ENCODE results near the gene MEGF8. TPM values are rescaled to one million over a fixed set of nuclear protein-coding genes. Genes with fewer than 3 reads are reported as not detected.

MEGF8 gene
- total RNA-seq, 3 donors from 2014 or later (not counting 1 experiment from before 2014, with no cell fraction given) = 8.1 to 11.3 (median 10.5) TPM

- no peak overlapping the region for H3K4me3 ChIP-seq (ENCODE audit: low read length)
- Mint-ChIP-seq H3K36me3 (no peaks in the 10 kb centered on the region), H3K4me1 (peaks cover 7 to 9% of the 10 kb centered on the region in 2 donors), H3K4me3 (no peak overlapping the region), H3K27me3 (ENCODE audit: low read depth in 2 of 2) (peaks cover 16 to 34% of the 10 kb centered on the region in 2 donors), H3K27ac (no peak overlapping the region), H3K9me3 (no peaks in the 10 kb centered on the region)
- no peak for TF ChIP-seq CTCF (IDR thresholded peaks at IDR 0.05)
- ATAC-seq (no peak), DNase-seq (no peak)
- intact Hi-C loops (cut with micrococcal nuclease) = no loop called here
- no peaks in the 10 kb centered on the region for H3K9me3 ChIP-seq (ENCODE audit: control insufficient read depth, insufficient read depth, low read length)
- 86% methylated on average over 18 of the region's 20 CpGs for WGBS (ENCODE audit: insufficient coverage)
- no peak overlapping the region for H3K27ac ChIP-seq (ENCODE audit: low read length)
- H3K27me3 ChIP-seq (ENCODE audit: control insufficient read depth, insufficient read depth, low read length) = peaks cover 3% of the 10 kb centered on the region
- peaks cover 9% of the 10 kb centered on the region for H3K4me1 ChIP-seq (ENCODE audit: control insufficient read depth, insufficient read depth, low read length)
- H3K36me3 ChIP-seq (ENCODE audit: control insufficient read depth, insufficient read depth, low read length) = no peaks in the 10 kb centered on the region
Observed at GRCh38 chr19:42388851-42389489, 63.5 kb downstream of the MEGF8 start.

- TF ChIP-seq CTCF (IDR thresholded peaks at IDR 0.05) = no peak
- H3K4me3 Mint-ChIP-seq = no peak within 1 kb of the TSS
Observed at GRCh38 chr19:42389899-42390298, 64.5 kb downstream of the MEGF8 start, which contains the start of gene CNFN. Gene CNFN (minus strand): TSS chr19:42390297. CDS start chr19:42389037, 1,260 bp downstream.

GRCh38 chr19:42392165-42392564 is 66.7 kb downstream of the MEGF8 start:
- Mint-ChIP-seq H3K4me1 (peaks cover 9 to 13% of the 10 kb centered on the region in 2 donors), H3K27me3 (ENCODE audit: low read depth in 2 of 2) (peaks cover 16 to 23% of the 10 kb centered on the region in 2 donors), H3K4me3 (no peak overlapping the region), H3K36me3 (no peaks in the 10 kb centered on the region), H3K9me3 (no peaks in the 10 kb centered on the region), H3K27ac (no peak overlapping the region)
- Histone ChIP-seq H3K4me1 (ENCODE audit: control insufficient read depth, insufficient read depth, low read length) (peaks cover 8% of the 10 kb centered on the region), H3K27me3 (ENCODE audit: control insufficient read depth, insufficient read depth, low read length) (peaks cover 3% of the 10 kb centered on the region), H3K27ac (ENCODE audit: low read length) (no peak overlapping the region), H3K9me3 (ENCODE audit: control insufficient read depth, insufficient read depth, low read length) (no peaks in the 10 kb centered on the region), H3K36me3 (ENCODE audit: control insufficient read depth, insufficient read depth, low read length) (no peaks in the 10 kb centered on the region), H3K4me3 (ENCODE audit: low read length) (no peak overlapping the region)
- WGBS (ENCODE audit: insufficient coverage) = 75% methylated on average over 4 of the region's 4 CpGs
- DNase-seq (no peak), ATAC-seq (no peak)
- no peak for TF ChIP-seq CTCF (IDR thresholded peaks at IDR 0.05)
- intact Hi-C loops (cut with micrococcal nuclease) = no loop called here

More at GRCh38 chr19:42389899-42390298, 64.5 kb downstream of the MEGF8 start, which contains the start of gene CNFN:
- DNase-seq = no peak
- Mint-ChIP-seq H3K27ac (no peak within 1 kb of the TSS), H3K4me1 (peaks cover 7 to 9% of the 10 kb centered on the region in 2 donors), H3K9me3 (no peaks in the 10 kb centered on the region), H3K27me3 (ENCODE audit: low read depth in 2 of 2) (peaks cover 16 to 34% of the 10 kb centered on the region in 2 donors), H3K36me3 (no peaks in the 10 kb centered on the region)
- Histone ChIP-seq H3K36me3 (ENCODE audit: control insufficient read depth, insufficient read depth, low read length) (no peaks in the 10 kb centered on the region), H3K27me3 (ENCODE audit: control insufficient read depth, insufficient read depth, low read length) (peaks cover 3% of the 10 kb centered on the region), H3K4me1 (ENCODE audit: control insufficient read depth, insufficient read depth, low read length) (peaks cover 9% of the 10 kb centered on the region), H3K9me3 (ENCODE audit: control insufficient read depth, insufficient read depth, low read length) (no peaks in the 10 kb centered on the region), H3K4me3 (ENCODE audit: low read length) (no peak within 1 kb of the TSS), H3K27ac (ENCODE audit: low read length) (no peak within 1 kb of the TSS)
- intact Hi-C loops (cut with micrococcal nuclease) = no loop called here
- ATAC-seq = no peak
- WGBS (ENCODE audit: insufficient coverage) = 68% methylated on average over 12 of the region's 12 CpGs
